HG03378 (cell line): ENCODE measurements around the gene DENND1B.

ENCODE experiments used
- ATAC-seq: cut with Tn5 transposase; IDR thresholded peaks from one replicate; pipeline ENCODE4 v1.9.1; 2021; ENCODE audit warnings: mild to moderate bottlenecking, moderate library complexity; ENCODE audit not compliant: unreplicated experiment

Gene DENND1B

DNA sequence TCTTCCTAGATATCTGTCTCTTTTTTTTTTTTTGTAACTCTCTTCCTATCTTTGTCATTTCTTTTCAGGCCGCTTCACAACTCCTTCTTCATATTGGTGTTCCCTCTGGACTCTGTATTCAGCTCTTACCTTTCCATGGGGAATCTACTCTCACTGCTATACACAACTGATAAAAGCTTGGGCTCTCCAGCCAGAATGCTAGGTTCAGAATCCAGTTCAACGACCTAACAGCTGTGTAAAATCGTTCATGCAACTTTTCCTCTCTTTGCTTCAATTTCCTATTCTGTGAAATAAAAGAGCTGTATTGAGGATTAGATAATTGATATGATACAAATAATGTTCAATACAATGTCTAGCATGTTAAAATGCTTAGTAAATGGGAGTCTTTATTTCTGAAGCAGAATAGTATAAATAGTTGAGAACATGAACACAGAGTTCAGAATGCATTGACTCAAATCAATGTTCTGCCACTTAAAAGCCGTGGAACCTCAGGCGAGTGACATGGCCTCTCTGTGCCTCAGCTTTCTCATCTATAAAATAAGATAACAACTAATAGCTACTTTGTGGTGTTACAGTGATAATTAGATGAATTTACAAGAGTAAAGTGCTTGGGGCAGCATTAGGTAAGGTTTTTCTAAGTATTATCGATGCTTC lies 88.5 kb downstream of the DENND1B start:
- ATAC-seq, result no peak

DNA sequence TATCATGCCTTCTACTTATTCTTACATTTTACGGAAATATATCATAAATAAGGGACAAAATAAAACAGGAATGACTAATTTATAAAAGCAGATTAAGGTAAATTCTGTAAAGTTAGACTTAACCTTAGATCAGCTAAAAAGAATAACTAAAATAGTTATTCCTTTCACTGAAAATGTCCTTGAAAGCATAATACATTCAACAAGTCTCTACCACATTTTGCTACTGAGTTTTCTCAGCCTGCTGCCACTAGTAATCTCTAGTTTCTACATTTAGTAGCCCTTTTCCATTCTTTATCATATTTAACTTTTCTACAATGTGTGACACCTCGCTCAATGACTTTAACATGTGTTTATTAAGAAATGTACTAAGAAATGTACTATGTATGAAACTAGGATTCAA lies 89.0 kb downstream of the DENND1B start:
- no peak for ATAC-seq

DNA sequence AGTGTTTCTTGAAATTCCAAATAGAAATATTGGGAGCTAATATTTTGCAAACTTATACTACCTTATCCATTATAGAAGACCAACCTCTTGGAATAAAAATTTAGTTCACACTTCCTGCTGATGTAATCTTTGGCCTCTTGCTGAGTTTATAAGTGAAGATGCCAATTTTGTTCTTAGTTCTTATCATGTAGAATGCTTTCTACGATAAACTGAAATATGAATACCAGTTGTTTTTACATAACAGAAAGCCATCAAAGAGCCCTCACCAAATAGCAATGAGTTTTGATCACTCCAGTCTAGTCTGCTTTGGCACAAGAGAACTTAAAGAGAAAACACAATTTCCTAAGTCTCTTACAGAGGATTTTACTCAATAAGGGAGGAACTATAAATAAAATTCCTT lies 89.5 kb downstream of the DENND1B start:
- ATAC-seq, result no peak

DNA sequence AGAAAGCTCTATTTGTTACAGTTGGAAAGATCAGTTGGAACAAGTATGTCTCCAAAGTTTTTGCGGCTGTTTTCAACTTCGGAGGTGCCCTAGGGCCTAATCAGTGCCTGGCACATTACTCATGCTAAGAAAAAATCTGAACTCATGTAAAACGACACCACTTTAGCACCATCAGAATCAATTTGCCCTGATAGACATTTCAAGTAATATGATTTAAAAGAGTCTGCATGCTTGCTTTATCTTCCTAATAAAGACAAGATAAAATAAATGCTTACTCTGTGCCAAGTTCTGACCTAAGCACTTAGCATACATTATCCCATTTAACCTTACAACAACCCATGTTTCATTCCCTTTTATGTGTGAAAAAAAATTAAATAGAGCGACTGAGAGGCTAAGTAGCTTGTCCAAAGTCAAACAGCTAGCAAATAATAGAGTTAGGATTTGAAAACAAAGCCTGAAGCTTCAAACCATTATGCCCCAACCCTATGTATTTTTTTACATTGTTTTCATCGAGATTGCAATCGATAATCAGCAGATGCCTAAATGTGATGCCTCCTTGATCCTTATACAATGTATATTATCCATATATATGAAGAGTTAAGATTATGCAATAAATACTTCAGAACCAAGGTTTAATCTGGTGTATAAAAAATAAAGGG lies 91.3 kb downstream of the DENND1B start:
- ATAC-seq, result no peak

DNA sequence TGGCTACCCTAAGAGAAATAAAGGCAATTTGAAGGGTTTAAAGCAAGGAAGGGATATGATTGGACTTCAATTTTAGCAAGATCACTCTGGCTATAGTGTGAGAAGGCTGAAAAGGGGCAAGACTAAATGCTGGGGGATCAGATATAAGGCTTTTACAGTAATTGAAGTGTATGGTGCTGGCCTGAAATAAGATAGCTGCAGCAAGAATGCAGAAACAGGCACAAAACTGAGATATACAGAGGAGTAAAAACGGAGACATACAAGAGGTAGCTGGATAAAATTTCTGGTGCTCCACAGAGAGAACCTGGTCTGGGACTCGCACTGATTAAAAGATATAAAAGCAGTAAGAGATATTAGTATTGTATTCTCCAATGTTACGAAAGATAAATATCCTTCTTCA lies 92.0 kb downstream of the DENND1B start:
- ATAC-seq, result no peak

DNA sequence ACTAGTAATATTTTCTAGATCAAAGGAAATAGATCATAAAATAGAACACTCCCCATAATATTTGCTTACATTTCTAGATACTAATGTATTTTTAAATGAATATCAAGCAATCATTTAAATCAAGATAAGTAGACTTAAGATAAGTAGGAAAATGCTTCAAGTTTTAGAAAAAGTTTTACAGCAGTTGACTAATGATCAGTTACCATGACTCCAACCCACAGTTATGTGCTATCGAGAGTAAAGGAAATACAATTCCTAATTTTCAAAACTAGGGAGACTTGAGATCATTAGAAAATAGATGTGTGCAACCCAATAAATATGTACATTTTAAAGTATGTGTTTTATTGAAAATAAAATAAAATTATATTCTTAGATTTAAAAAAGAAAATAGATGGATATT lies 95.0 kb downstream of the DENND1B start:
- ATAC-seq, result no peak

DNA sequence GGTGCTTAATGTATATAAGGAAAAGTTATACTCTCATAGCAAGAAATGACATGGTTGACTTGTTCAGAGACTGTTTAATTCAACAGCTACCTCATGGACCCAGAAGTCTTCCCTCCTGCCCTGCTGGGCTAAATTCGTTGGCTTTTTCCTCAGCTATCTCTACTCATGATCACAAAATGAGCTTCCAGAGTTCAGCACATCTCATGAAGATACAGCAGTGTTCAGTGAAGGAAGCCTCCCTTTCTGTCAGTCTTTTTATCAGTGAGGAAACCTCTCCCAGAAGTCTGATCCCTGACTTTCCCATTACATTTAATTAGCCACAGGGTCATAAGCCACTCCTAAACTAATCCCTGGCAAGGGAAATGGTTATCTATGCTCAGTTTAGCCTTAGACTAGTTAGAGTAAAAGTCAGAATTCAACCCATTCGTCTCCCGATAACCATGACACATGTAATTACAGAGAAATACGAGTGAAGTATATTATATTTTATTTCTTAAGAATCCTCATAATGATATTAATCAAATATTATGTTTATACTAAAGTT lies 97.5 kb downstream of the DENND1B start:
- no peak for ATAC-seq

DNA sequence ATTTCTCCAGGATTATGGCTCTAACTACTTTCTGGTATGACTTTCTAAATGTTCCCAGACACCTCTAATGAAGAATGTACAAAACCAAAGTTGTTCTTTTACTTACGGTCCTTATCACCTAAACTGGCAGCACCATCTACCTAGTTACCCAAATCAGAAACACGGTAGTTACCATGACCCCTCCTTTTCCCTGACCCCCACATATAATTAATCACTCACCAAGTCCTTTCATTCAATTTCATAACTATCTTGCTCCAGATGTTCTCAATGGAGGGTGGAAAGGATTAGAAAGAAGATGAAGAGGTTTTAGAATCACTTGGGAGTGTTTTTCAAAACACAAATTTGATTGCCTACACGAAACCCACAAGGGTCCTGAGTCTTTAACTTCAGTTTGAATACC lies 98.0 kb downstream of the DENND1B start:
- no peak for ATAC-seq

DNA sequence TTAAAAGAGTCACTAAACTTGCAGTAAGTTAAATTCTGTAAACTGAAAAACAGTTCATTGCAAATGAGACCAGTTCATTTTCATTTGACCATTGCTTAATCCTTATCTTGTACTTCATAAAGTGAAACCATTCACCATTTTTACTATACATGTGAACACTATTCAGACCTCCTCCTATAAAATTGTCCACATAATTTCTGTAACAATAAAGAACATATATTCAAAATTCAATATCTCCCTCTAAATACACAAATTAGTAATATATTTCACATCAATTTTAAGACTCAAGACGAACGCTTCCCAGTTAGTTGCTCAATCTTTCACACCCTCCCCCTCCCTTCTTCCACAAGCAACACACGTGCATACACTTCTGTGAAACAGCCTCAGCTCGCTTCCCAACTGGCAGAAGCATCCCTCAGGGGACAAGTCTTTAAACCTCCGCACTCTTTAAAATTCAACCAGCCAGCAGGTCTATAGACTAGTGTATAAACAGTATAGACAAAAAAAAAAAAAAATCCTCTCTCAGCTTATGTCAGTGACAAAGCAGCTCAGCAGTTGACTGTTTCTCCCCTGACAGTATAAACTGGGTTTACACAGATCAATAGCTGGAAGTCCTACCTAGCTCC lies 99.6 kb downstream of the DENND1B start:
- no peak for ATAC-seq

DNA sequence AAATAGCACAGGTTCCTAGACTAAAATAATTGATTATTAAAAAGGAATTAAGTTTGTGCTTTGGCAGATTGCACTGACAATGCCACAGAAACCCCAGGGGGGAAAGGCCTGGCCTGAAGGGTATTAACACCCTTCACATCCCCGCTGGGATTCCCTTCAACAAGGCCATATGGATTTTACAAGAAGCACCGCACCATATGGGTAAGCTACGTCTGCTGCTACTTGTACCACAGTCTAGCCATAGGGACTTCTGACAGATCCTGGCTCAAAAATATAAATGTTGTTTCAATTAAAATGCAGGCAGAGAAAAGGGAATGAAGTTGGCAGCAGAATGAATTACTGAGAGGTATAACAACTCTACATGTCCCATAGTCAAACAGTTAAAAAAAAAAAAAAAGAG lies 101.0 kb downstream of the DENND1B start:
- no peak for ATAC-seq

DNA sequence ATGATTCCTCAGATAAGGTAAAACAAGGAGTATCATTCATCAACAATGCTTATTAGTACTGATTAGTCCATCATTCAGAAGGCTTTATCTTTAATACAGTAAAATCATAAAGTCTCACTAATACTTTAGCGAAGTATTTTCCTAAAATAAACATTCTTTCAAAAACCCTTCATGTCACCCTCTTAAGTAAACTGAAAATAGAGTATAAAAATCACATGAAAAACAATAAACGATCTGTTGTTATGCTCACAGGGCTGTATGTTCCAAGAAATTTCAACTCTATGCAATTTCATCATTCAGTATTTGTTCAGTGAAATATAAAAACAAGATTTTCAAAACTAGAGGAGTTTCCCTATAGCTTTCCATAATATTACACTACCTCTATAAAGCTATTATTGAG lies 102.0 kb downstream of the DENND1B start:
- ATAC-seq, result no peak

DNA sequence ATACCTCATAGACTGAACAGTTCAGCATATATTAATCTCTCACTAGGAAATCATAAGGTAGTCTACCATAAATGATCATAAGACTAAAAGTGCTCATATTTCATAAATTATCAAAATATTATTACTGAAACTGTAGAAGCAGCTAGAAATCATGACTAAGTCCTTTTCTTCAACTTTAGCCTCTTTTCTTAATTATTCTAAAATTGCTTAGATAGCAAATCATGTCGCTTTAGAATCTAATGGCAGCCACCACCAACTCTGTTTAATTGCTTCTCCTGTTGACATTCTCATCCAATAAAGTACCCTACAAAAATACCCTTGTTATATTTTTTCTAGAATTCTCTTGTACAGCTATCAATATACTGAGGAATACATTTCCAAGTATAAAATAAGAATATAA lies 102.9 kb downstream of the DENND1B start:
- ATAC-seq, result no peak

DNA sequence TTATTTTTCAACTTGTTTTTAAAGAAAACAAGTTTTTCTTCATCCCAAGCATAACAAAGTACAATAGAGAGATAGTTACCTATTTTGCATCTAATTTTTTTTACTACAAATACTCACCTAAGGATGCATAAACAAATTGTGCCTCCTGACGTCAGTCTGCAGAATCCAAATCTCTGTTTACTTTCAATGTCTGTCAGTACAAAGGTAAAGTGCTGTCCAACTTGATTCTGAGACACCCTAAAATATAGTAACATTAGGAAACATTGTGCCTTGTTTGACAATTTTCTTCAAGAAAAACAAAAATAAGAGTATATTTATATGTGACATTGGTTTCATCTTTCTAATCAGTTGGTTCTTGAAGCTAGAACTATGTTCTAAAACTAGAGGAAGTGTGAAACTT lies 103.4 kb downstream of the DENND1B start:
- ATAC-seq, result no peak

DNA sequence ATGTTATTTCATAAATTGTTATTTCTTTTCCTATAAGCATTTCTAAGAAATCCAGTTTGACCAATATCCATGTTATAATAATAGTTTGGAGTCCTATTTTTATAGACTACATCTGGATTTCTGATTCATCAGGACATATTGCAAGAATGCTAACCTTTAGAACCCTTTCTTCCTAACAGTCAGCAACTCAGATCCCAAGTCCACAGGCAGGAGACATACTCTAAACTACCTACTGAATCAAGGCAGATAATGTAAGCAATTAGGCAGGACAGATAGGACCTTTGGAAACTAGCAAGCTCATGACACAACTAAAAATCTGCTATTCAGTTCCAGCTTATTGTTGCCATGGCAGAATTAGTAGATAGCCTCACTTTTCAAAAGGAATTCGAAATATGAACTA lies 104.1 kb downstream of the DENND1B start:
- no peak for ATAC-seq

DNA sequence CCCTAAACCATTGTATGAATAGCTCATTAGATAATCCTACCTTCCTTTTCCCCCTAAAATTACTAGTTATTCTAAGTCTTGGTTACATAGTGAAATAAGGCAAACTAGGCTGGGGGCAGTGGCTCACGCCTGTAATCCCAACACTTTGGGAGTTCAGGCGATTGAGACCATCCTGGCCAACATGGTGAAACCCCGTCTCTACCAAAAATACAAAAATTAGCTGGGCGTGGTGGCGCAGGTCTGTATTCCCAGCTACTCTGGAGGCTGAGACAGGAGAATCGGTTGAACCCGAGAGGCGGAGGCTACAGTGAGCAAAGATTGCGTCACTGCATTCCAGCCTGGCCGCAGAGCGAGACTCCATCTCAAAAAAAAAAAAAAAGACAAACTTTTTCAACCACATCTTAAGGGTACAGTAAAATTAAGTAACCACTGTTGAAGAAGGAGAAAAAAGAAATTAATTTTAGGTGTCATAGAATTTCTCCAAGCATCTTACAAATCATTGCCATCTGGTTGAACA lies 108.5 kb downstream of the DENND1B start:
- ATAC-seq, result no peak

DNA sequence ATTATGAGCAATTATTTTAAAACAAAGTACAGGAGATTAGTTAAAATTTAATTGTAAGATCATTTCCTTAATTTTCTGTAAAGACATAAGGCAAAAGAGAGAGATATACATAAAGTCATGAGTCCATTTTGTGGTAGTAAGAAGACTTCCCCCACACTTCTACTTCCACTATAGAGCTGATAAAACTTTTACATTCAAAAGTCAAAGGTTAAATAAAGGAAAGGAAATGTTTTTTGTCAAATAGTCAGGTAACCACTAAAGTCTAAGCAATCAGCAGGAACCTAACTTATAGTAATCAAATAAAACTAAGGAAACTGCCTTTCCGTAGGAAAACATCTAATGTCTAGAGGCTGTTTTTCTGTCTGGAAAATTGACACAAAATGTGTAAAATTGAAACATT lies 110.9 kb downstream of the DENND1B start:
- no peak for ATAC-seq

DNA sequence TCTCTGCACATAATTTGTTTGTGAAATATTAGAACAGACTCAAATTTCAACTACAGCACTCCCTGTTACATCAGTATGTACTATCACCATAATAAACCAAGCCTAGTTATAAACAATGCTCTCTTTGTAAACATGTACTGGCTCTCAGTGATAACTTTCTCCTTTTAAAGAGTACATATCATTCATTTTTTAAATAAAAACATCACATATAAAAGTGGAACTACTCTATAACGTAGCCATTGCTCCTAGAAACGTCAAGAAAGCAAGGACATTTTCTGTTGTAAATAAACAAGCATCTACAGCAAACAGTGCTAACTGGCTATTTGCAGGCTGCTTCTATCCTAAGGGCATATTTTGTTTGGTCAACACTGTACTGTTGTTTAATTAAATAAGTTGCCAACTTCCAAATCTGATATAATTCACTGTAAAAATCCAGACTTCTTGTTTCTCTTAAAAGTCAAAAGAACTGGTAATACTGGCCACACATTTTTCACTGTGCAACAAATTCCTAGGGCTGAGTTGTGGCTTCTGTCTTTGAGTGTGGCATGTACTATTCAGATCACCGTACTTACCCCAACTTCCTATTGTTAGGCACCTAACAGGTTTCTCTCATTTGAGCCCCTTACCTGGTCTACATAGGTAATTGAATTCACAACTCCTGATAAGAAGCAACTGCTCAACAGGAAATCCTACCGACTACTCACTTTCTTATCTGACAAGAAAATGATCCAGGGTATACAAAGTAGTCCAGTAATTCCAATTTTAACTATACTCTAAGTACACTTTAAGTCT lies 111.9 kb downstream of the DENND1B start:
- ATAC-seq, result no peak

DNA sequence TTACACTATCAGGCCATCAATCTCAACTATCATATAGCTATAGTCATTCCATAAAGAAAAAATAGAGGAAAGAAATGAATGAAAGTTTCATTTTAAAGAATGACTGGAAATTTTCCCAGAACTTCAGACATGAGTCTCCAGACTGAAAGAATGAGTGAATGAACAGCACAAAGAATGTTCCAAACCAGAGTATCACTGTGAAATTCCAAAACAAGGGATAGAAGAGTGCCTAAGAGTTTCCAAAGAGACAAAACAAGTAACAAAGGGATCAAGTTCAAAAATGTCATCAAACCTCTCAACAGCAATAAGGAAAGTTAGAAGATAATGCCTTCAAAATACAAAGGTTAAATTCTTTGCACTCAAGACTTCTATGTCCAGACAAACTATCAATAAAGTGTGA lies 114.9 kb downstream of the DENND1B start:
- no peak for ATAC-seq

DNA sequence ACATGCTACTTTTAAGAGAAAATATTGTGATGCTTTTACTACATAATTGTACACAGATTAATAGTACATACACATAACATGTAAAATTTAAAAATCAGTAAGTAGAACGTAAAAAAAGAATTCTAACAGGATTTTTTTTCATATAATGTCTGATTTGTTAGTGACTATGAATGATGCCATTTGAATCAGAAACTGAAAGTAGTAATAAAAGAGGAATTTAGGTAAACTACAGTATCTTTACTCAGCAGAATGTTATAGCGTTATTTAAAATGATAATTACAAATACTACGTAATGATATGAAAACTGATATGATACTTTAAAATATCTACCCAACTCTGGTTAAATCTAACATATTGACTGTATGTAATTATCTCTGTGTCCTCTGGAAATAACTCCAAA lies 116.1 kb downstream of the DENND1B start:
- ATAC-seq, result no peak

DNA sequence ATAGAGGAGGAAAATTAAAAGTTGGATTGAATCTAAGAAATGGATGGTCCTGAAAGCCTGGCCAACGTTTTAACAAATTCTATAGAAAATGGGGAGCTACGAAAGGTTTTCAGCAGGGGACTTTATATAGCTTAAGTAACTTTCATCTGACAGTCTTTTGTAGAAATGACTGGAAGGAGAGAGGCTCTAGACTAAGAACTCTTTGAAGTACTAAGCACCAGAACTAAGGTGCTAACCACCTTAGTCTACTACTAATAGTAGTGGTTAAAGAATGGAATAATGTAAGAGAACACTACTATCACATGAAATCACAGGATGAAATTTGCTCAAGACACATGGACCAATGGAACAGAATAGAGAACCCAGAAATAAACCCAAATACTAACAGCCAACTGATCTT lies 126.1 kb downstream of the DENND1B start:
- ATAC-seq, result no peak

DNA sequence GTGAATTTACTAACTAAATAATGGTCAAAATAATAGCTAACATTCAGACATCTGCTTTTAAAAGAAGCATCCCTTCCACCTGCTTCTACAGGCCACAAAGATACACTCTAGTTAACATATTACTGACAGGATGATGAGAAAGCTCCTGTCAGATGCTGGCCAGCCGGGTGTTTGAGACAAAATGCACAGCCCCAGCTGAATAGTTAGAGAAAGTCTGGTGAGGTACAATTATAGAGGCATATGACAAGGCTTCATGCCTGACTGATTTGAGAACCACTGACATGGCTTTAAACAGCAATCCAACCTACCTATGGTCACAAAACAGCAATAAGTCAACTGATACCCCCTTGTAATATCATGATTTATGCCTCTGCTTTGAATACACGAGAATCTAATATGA lies 137.0 kb downstream of the DENND1B start:
- no peak for ATAC-seq
